AG10803 (cell line): ENCODE measurements around the gene MDH1.
A peak's percentile ranks its signal among the peaks of the same experiment; 100 is the strongest.
"Not testable (repeated sequence)": the region's sequence is repeated elsewhere in the genome, so short reads cannot be mapped to it uniquely, and the experiment has no call there.

Experiments
- DNase-seq: peaks from one replicate; pipeline ENCODE4 v3.0.0; 2010; ENCODE audit warnings: low read depth
- H3K4me3 ChIP-seq: 2 replicates; pipeline ENCODE4 v1.5.1; 2011; ENCODE audit warnings: mild to moderate bottlenecking, low read length, control low read depth
- CTCF ChIP-seq: conservative IDR thresholded peaks from 2 replicates; pipeline ENCODE4 v1.5.1; 2011; ENCODE audit warnings: mild to moderate bottlenecking, low read length, control low read depth, inconsistent platforms

The MDH1 gene

GRCh38 chr2:63591566-63592175 is 2.9 kb downstream of the MDH1 start:
- no peak for DNase-seq
- H3K4me3 ChIP-seq: no peak overlapping the region
- TF ChIP-seq CTCF: no peak

- no peak overlapping the region for H3K4me3 ChIP-seq
- no peak for TF ChIP-seq CTCF
- no peak for DNase-seq
Observed at GRCh38 chr2:63594660-63595059, 5.9 kb downstream of the MDH1 start.

- no peak for DNase-seq
- TF ChIP-seq CTCF: no peak
- H3K4me3 ChIP-seq: no peak overlapping the region
Observed at GRCh38 chr2:63596401-63596883, 7.7 kb downstream of the MDH1 start.

- no peak overlapping the region for H3K4me3 ChIP-seq
- TF ChIP-seq CTCF: no peak
- no peak for DNase-seq
Observed at GRCh38 chr2:63598981-63599380, 10.2 kb downstream of the MDH1 start.

- DNase-seq: no peak
- no peak for TF ChIP-seq CTCF
- H3K4me3 ChIP-seq: no peak overlapping the region
Observed at GRCh38 chr2:63600881-63601460, 12.2 kb downstream of the MDH1 start.

- DNase-seq: no peak
- no peak for TF ChIP-seq CTCF
- no peak overlapping the region for H3K4me3 ChIP-seq
Observed at GRCh38 chr2:63604666-63605065, 15.9 kb downstream of the MDH1 start.

DNA sequence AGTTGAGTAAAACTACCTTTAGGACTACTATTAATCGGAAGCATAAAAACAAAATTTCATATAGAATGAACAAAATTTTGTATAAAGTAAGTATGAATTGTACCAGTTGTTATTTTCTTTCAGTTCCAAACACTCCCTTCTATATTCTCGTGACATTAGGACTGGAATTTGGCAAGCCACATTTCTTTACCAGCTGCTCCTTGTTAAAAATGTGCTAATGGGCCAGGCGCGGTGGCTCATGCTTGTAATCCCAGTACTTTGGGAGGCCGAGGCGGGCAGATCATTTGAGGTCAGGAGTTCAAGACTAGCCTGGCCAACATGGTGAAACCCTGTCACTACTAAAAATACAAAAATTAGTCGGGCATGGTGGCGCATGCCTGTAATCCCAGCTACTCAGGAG is 20.1 kb downstream of the MDH1 start:
- DNase-seq: peak; percentile 84
- H3K4me3 ChIP-seq: not testable (repeated sequence)
